CD4-positive, alpha-beta T cell treated with Interleukin-15 for 4 hours (primary cell): Measurements from ENCODE around the gene SLIT3.

Source experiments
- DNase-seq: peaks from one replicate; pipeline ENCODE4 v3.0.0-alpha.2; 2020; ENCODE audit warnings: low spot score

SLIT3 gene

DNA sequence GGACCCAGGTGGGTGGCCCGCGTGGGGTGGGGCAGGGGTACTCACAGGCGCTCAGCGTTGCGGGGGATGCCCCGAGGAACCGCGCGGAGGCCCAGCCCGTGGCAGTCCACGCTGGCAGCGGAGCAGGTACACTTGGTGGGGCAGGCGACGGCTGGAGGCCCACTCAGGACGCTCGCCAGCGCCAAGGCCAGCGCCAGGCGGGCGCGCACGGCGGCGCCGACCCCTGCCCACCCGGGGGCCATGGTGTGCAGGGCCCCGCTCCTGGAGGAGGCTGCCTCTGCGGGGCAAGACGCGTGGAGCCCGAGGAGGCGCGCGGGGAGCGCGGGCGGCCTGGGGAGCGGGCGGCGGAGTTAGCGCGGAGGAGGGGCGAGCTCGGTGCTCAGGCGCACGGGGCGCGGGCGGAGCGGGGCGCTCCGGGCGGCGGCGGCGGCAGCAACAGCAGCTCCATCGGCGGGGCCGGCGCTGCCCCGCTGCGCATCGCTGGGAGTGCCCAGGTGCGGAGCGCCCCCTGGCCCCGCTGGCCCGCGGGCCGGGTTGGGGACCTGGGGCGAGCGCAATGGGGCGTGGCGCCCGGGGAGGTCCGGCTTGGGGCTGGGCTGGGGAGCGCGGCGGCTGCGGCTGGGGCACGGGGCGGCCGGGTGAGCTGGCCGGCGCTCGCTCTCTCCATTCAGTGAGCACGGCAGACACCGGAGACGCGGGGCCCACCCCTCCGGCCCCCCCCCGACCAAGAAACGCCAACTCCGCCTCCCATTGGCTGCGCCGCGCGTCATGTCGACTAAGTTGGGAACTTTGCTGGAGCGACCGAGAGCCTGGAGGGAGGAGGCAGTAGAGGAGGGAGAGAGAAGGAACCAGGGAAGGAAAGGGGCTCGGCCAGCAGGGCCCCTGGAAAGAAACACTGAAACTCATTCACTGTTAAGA is at the start of gene SLIT3:
TSS of gene SLIT3 (minus strand) at position 672 of the 918 bp plus-strand sequence. CDS start at position 242, 430 bp downstream.
- DNase-seq: no peak

- DNase-seq: no peak
Measured at GRCh38 chr5:169350016-169350415, 49.1 kb upstream of the SLIT3 start.

- no peak for DNase-seq
Measured at GRCh38 chr5:169347786-169348185, 46.8 kb upstream of the SLIT3 start.

DNA sequence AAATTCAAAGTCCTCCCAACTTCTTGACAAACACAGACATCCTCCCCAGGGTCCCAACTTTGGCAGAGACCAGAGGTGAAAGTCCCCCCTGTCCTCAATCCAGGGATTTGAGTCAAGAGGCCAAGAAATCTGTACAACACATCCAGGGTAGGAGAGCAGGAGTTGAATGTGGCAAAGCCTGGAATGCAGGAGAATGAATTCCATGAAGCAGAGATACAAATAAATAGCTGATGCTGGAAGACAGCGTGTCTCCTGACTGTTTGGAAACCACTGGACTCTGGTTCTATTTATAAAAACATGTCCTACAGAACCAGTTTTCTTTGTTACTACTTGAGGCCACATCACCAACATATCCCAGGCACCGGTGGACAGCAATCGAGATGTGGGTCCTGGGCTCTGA is 43.7 kb upstream of the SLIT3 start:
- DNase-seq: no peak

DNA sequence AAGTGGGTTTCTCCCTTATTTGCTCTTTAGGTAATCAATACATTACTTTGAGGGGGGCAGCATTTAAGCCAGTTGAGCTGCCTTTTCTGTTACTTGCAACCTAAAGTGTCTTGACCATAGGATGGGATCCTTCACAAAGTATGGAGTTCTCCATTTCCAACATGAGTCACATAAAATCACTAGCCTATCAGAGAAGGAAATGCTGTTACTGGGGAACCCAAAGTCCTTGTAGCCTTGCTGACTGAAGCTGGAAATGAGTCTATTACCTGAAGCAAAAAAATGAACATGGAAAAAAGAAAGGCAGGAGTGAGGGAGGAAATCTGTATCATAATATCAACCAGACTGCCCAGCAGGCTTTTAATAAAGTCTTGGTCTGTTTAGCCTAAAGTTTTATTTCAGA is 42.8 kb upstream of the SLIT3 start:
- no peak for DNase-seq

GRCh38 chr5:169341556-169341955 is 40.6 kb upstream of the SLIT3 start:
- no peak for DNase-seq

DNA sequence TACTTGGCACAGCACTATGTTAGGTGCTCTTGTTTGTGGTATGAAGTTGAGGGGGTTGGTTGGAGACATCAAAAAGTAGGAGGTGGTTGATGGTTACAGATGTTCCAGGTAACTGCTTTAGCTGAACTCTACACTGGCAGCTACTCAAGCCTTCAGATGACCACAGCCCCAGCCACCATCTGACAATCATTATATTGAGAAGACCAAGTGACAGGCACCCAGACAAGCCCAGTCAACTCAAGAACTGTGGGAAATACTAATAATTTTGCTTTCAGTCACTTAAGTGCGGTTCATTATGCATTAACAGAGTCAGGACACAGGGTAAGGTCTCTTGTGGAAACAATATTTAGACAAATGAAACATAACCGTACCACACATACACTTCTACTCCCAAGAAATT is 38.9 kb upstream of the SLIT3 start:
- DNase-seq: no peak

- no peak for DNase-seq
Measured at GRCh38 chr5:169336242-169336641, 35.3 kb upstream of the SLIT3 start.

DNA sequence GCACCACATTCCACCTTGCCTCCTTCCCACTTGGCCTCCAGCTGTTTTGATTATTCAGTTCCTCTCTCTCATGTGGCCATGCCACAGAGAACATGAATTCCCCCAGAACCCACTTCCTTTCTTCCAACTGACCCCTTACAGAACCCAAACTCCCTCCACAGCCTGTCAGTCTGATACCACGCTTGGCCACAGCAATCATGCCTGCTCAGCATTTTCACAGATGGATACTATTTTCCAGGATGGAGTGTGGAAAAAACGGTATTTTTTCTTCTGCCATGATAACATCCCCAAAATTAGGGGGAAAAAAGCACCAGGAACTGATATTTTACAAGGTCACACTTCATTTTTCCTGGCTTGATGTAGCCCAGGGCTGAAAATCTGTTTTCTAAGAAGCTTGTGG is 34.9 kb upstream of the SLIT3 start:
- no peak for DNase-seq

DNA sequence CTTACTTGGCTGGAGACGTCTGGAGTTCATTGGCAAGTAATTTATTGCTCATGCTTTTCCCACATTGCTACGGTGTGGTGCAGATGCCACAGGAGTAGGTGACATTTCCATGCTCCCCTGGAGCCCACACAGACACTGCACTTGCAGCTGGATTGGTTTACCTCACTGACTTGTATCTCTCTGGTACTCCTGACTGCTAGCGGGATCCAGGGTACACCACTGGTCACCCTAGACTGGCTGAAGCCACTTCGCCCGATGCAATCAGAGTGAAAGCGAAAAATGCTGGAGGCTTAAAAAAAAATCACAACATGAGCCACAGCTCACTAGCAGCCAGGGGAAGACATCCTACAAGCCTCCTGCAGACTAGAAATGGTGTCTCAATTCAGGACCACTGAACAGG is 32.6 kb upstream of the SLIT3 start:
- DNase-seq: no peak

GRCh38 chr5:169331292-169331852 is 30.4 kb upstream of the SLIT3 start:
- DNase-seq: no peak

DNA sequence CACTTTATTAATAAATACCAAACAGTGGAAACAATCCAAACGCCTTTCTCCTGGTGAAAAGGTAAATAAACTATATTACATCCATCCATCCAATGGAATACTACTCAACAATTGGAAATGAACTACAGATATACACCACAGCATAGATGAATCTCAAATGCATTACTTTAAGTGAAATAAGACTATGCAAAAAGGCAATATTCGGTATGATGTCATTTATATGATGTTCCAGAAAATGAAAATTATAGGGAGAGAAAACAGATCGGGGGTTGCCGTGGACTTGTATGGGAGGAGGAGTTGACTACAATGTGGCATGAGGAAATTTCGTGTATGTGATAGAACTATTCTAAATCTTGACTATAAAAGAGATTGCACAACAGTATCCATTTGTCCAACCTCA is 27.5 kb upstream of the SLIT3 start:
- no peak for DNase-seq

- DNase-seq: no peak
Measured at GRCh38 chr5:169325273-169325672, 24.3 kb upstream of the SLIT3 start.

DNA sequence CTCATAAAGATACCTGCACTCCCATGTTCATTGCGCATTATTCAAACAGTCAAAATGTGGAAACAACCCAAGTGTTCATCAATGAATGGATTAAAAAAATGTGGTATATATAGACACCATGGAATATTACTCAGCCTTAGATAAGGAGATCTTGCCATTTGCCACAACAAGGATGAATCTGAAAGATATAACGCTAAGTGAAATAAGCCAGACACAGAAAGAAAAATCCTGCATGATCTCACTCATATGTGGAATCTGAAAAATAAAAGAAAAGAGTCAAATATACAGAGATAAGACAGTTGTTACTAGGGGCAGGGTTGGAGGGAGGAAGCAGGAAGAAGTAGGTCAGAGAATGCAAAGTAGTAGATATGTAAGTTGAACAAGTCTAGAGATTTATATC is 17.6 kb upstream of the SLIT3 start:
- no peak for DNase-seq

DNA sequence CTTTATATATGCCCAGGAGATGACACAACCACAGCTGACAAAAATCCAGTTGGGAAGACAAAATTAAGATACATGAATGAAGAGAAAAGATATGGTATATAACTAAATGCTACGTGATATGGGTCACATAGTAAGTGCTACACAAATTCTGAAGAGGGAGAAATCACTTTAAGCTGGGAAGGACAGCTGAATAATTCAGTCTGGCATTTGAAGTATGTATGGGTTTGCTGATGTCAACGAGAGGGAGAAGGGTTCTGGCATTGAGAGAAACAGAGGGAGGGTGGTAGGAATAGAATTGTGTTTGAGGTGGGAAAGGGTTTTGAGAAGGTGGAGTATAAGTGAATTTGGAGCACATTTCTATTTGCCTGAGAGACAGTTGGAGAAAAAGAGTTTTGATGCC is 6.7 kb upstream of the SLIT3 start:
- DNase-seq: no peak

GRCh38 chr5:169305366-169305765 is 4.4 kb upstream of the SLIT3 start:
- DNase-seq: no peak

DNA sequence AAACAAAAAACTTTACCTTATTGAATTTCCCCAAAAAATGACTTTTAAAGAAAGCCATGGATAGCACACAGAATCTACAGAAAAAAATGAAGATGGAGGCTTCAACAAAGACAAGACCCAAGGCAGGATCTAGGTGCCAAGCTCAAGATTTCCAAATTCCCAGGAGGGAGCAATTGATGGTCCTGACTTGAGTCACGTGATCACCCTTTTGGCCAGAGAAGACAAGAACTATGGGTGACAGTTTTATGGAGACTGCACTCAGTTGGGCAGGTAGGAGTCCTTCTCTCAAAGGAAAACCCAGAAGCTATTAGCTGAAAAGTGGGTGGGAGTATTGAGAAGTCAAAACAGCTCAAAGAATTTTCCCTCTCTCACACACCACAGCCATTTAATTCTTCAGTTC is 3.2 kb upstream of the SLIT3 start:
- no peak for DNase-seq

DNA sequence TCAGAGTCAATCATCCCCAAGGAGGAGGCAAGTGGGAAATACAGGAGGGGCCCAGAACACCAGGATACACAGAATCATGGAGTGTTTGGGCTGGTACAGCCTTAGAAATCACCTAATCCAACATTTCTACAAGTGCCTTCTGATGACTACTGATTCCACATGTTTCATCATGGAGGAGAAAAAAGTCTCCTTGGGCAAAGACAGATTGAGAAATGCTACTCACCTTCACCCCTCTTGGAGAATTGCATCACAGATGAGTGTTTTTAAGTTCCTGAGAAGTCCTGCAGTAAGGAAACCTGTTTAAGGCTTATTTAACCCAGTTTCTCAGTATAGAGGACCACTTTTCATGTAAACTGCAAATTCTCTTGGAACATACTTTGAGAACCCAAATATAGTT is 2.2 kb upstream of the SLIT3 start:
- no peak for DNase-seq

GRCh38 chr5:169302491-169303118 is 1.7 kb upstream of the SLIT3 start:
- DNase-seq: peak; percentile 45

GRCh38 chr5:169301986-169302385 is 1.0 kb upstream of the SLIT3 start:
- no peak for DNase-seq

GRCh38 chr5:169301386-169301934 is 521 bp upstream of the SLIT3 start:
- no peak for DNase-seq

DNA sequence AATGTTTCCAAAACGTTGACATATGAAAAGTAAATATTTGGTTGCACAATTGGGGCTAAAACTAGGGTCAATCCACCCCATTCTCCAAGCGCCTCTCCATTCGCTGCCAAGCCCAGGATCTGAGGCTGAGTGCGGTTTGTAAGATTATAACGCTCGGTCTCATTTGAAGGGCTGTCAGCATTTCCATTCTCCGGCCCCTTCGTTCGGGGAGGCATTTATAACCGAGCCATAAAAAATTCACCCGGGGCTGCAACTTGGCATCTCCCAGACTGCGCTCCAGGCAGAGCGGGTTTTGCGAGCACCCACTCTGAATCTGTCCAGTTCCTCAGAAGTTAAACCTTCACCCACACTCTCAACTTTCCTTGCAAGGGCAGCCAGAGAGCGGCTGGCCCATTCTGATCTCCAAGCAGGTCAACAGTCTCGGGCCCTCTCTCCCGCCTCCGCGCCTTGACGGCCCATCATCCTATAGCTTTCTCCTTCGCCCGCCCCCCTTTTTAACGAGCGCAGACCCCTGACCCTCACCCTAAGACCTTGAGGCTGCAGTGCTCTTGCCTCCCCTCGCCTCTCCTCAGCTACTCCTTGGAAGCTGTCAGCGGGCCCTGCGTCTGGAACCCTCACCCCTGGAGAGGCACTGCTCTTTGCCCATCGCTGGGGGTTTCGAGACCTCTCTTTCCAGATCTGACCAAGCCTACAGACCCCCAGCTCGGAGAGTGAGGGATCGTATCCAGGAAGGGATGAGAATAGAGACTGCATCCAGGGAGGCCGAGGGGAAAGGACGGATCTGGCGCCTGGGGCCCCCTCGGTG is 1.1 kb downstream of the SLIT3 start:
- no peak for DNase-seq
